DOHH2 (cell line): Measurements from ENCODE around the gene CYP2U1.
"Not testable (repeated sequence)": the region's sequence is repeated elsewhere in the genome, so short reads cannot be mapped to it uniquely, and the experiment has no call there.

ENCODE experiments used
- H3F3A ChIP-seq: fragments of 200-600 bp; sonication (generic), shearing (Covaris generic); 2 replicates; pipeline ENCODE4 v1.6.0; 2016; ENCODE audit warnings: antibody characterized with exemption, mild to moderate bottlenecking; ENCODE audit not compliant: control insufficient read depth, insufficient read depth
- H3K27ac ChIP-seq: fragments of 200-600 bp; sonication (generic); 2 replicates; pipeline ENCODE4 v1.5.1; 2014; ENCODE audit warnings: low read depth, mild to moderate bottlenecking, low read length, moderate library complexity
- H3K27me3 ChIP-seq: fragments of 200-600 bp; sonication (generic); 2 replicates; pipeline ENCODE4 v1.6.1; 2014; ENCODE audit warnings: mild to moderate bottlenecking, low read length, mixed read lengths; ENCODE audit not compliant: control insufficient read depth
- H3K36me3 ChIP-seq: fragments of 200-600 bp; sonication (generic); 2 replicates; pipeline ENCODE4 v1.6.1; 2014; ENCODE audit warnings: mild to moderate bottlenecking, low read length, moderate library complexity, mixed read lengths; ENCODE audit not compliant: control insufficient read depth
- H3K4me1 ChIP-seq: fragments of 200-600 bp; sonication (generic); 2 replicates; pipeline ENCODE4 v1.6.1; 2014; ENCODE audit warnings: mild to moderate bottlenecking, low read length, mixed read lengths; ENCODE audit not compliant: control insufficient read depth
- H3K4me2 ChIP-seq: fragments of 200-600 bp; sonication (generic); 2 replicates; pipeline ENCODE4 v1.6.0; 2014; ENCODE audit warnings: mild to moderate bottlenecking, low read length, moderate library complexity
- H3K4me3 ChIP-seq: fragments of 200-600 bp; sonication (generic); 2 replicates; pipeline ENCODE4 v1.5.1; 2014; ENCODE audit warnings: mild to moderate bottlenecking, low read length, mixed read lengths
- H3K79me2 ChIP-seq: fragments of 200-600 bp; sonication (generic); 2 replicates; pipeline ENCODE4 v1.6.1; 2014; ENCODE audit warnings: mild to moderate bottlenecking, low read length, mixed read lengths; ENCODE audit not compliant: control insufficient read depth
- H3K9me2 ChIP-seq: fragments of 200-600 bp; sonication (generic); replicated peaks from 2 replicates; pipeline ENCODE4 v1.6.1; 2014; ENCODE audit warnings: mild to moderate bottlenecking, low read length, mixed read lengths; ENCODE audit not compliant: control insufficient read depth
- H3K9me3 ChIP-seq: fragments of 200-600 bp; sonication (generic); 2 replicates; pipeline ENCODE4 v1.6.1; 2014; ENCODE audit warnings: antibody characterized with exemption, low read length, mixed read lengths; ENCODE audit not compliant: control insufficient read depth, insufficient read depth
- H4K20me1 ChIP-seq: fragments of 200-600 bp; sonication (generic); 2 replicates; pipeline ENCODE4 v1.6.0; 2014; ENCODE audit warnings: low read depth, mild to moderate bottlenecking, antibody characterized with exemption, low read length, moderate library complexity; ENCODE audit not compliant: control insufficient read depth, insufficient read depth
- EZH2phosphoT487 ChIP-seq: fragments of 200-600 bp; sonication (generic); IDR thresholded peaks from 2 replicates; pipeline ENCODE4 v1.6.1; 2017; ENCODE audit warnings: borderline replicate concordance, mild to moderate bottlenecking, antibody characterized with exemption, low read length, moderate library complexity, mixed read lengths
- TF ChIP-seq, protein P1 (sequence below): fragments of 200-600 bp; sonication (generic); IDR thresholded peaks from one replicate; pipeline ENCODE4 v1.5.1; 2014; ENCODE audit warnings: antibody characterized with exemption, mild to moderate bottlenecking, low read depth, low read length; ENCODE audit not compliant: poor library complexity, severe bottlenecking

The CYP2U1 gene

GRCh38 chr4:107951551-107951950 is 20.2 kb downstream of the CYP2U1 start:
- no peak overlapping the region for H3K27ac ChIP-seq
- no peaks in the 10 kb centered on the region for H3K9me3 ChIP-seq

DNA sequence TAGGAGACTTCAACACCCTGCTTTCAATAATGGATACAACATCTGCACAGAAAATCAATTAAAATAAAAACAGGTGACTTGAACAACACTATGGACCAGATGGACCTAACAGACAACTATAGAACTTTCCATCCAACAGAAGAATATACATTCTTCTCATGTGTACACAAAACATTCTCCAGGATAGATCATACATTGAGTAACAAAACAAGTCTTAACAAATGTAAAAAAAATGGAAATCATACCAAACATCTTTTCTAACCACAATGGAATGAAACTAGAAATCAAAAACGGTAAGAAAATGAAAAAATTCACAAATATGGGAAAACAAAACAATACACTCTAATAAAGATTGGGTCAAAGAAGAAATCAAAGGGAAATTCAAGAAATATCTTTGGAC is 24.7 kb downstream of the CYP2U1 start:
- H3K4me2 ChIP-seq = no peak overlapping the region
- H3K9me2 ChIP-seq = no peaks in the 10 kb centered on the region
- no peaks in the 10 kb centered on the region for H3K79me2 ChIP-seq
- no peaks in the 10 kb centered on the region for H3F3A ChIP-seq
- H3K36me3 ChIP-seq = no peaks in the 10 kb centered on the region; the same call in 1 of the 2 replicates
- TF ChIP-seq, protein P1, sequence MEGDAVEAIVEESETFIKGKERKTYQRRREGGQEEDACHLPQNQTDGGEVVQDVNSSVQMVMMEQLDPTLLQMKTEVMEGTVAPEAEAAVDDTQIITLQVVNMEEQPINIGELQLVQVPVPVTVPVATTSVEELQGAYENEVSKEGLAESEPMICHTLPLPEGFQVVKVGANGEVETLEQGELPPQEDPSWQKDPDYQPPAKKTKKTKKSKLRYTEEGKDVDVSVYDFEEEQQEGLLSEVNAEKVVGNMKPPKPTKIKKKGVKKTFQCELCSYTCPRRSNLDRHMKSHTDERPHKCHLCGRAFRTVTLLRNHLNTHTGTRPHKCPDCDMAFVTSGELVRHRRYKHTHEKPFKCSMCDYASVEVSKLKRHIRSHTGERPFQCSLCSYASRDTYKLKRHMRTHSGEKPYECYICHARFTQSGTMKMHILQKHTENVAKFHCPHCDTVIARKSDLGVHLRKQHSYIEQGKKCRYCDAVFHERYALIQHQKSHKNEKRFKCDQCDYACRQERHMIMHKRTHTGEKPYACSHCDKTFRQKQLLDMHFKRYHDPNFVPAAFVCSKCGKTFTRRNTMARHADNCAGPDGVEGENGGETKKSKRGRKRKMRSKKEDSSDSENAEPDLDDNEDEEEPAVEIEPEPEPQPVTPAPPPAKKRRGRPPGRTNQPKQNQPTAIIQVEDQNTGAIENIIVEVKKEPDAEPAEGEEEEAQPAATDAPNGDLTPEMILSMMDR = no peak
- TF ChIP-seq EZH2phosphoT487 = no peak
- H3K27me3 ChIP-seq = no peaks in the 10 kb centered on the region
- H4K20me1 ChIP-seq = no peaks in the 10 kb centered on the region
- H3K27ac ChIP-seq = no peak overlapping the region
- no peaks in the 10 kb centered on the region for H3K9me3 ChIP-seq
- no peak overlapping the region for H3K4me3 ChIP-seq
- H3K4me1 ChIP-seq = no peaks in the 10 kb centered on the region

More at GRCh38 chr4:107951551-107951950, 20.2 kb downstream of the CYP2U1 start:
- Histone ChIP-seq H3K4me2 (no peak overlapping the region), H3K4me1 (no peaks in the 10 kb centered on the region), H3K9me2 (no peaks in the 10 kb centered on the region), H3K27me3 (no peaks in the 10 kb centered on the region), H3K79me2 (no peaks in the 10 kb centered on the region), H3K36me3 (peaks cover 9% of the 10 kb centered on the region; the same call in 1 of the 2 replicates), H4K20me1 (no peaks in the 10 kb centered on the region), H3K4me3 (no peak overlapping the region), H3F3A (no peaks in the 10 kb centered on the region)
- TF ChIP-seq, protein P1 = no peak
- no peak for TF ChIP-seq EZH2phosphoT487

DNA sequence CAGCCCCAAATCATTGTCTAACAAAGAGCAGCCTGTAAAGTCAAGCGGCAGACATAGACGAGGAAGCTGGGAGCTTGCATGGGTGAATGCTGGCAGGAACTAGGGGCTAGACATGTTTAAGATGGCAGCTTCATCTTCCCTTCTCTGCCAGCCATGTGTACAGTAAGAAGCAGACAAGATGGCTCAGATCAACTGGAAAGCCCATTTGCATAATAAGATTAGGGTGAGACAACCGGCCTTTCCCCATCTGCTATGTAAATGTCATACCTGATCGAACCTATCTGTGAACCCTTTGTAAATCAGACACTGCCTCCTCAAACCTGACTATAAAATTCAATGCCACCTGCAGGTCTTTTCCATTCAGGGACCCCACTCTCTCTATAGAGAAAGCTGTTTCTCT is 35.6 kb downstream of the CYP2U1 start:
- no peaks in the 10 kb centered on the region for H3K79me2 ChIP-seq
- H3K27me3 ChIP-seq = no peaks in the 10 kb centered on the region
- H3K27ac ChIP-seq = no peak overlapping the region
- H4K20me1 ChIP-seq = no peaks in the 10 kb centered on the region
- H3K4me3 ChIP-seq = no peak overlapping the region
- H3K4me1 ChIP-seq = peaks cover 2% of the 10 kb centered on the region; the same call in 1 of the 2 replicates
- H3K9me2 ChIP-seq = no peaks in the 10 kb centered on the region; the same call in 1 of the 2 replicates
- no peaks in the 10 kb centered on the region for H3F3A ChIP-seq
- H3K36me3 ChIP-seq = no peaks in the 10 kb centered on the region
- no peaks in the 10 kb centered on the region for H3K9me3 ChIP-seq
- H3K4me2 ChIP-seq = no peak overlapping the region
- TF ChIP-seq, protein P1 = no peak
- TF ChIP-seq EZH2phosphoT487 = no peak

GRCh38 chr4:107967519-107967918 is 36.2 kb downstream of the CYP2U1 start:
- H3K27ac ChIP-seq, H3K79me2 ChIP-seq, H3K4me3 ChIP-seq, H3K9me3 ChIP-seq, H4K20me1 ChIP-seq, H3K9me2 ChIP-seq, H3F3A ChIP-seq, H3K4me1 ChIP-seq, H3K27me3 ChIP-seq, H3K36me3 ChIP-seq, H3K4me2 ChIP-seq: not testable (repeated sequence)

DNA sequence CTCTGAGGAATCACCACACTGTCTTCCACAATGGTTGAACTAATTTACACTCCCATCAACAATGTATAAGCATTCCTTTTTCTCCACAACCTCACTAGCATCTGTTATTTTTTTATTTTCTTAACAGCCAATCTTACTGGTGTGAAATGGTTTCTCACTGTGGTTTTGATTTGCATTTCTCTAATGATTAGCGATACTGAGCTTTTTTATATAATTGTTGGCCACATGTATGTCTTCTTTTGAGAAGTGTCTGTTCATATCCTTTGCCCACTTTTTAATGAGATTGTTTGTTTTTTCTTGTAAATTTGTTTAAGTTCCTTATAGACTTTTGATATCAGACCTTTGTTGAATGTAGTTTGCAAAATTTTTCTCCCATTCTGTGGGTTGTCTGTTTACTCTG is 36.6 kb downstream of the CYP2U1 start:
- not testable (repeated sequence) for H3K27me3 ChIP-seq, H3K4me1 ChIP-seq, H3K9me3 ChIP-seq, H3F3A ChIP-seq, H4K20me1 ChIP-seq, H3K79me2 ChIP-seq, H3K36me3 ChIP-seq, H3K9me2 ChIP-seq, H3K27ac ChIP-seq, H3K4me2 ChIP-seq, H3K4me3 ChIP-seq
